H1 (cell line): Measurements from ENCODE around the gene MRPS16.

Source experiments
- SP1 ChIP-seq: IDR thresholded peaks from 2 replicates; pipeline ENCODE4 v1.6.1; 2011; ENCODE audit warnings: low read depth, low read length
- YY1 ChIP-seq: IDR thresholded peaks from 2 replicates; pipeline ENCODE4 v1.6.1; 2011; ENCODE audit warnings: low read depth, mild to moderate bottlenecking, low read length

DNA sequence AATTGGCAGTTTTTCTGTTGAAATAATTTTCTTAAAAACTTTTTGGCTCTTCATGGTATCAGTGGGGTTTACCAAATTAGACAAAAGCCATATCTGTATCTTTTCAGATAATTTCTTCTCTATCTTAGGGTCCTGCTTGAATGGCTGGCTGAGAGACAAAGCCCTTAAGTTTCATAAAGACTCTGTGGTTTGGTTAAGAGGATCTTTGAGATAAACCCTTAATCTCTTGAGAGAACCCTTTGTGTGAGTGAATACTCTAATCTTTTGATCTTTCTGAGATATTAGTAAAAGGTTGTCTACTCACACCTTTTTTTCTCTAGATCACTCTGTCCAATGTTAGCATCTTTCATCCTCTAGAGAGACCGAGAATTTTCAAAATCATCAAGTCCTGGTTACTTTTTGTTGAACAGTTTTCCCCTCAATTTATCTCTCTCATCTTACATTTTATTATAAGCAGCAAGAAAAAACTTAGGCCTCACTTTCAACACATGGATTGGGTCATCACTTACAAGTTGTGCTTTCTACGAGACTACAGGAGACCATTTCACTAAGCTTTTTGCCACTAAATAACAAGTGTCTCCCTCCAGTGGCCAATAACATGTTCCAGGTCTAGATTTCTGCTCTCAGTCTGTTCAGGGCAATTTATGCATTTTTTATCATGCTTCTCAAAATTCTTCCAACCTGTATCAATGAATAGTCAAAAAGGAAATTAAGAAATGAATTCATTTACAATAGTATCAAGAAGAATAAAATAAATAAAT, 33.8 kb downstream of the MRPS16 start:
- TF ChIP-seq YY1: no peak
- no peak for TF ChIP-seq SP1
